Gastroesophageal sphincter (tissue), 4 donors: Measurements from ENCODE around the gene ACTR1A. TPM values are rescaled to one million over a fixed set of nuclear protein-coding genes. Genes with fewer than 3 reads are reported as not detected.

Source experiments
- ATAC-seq: fragments of 150-250 bp; one replicate; pipeline ENCODE4 v1.9.1; 2016; ENCODE audit warnings: mild to moderate bottlenecking, moderate library complexity
- H3K27ac ChIP-seq, 4 donors: fragments of 200-600 bp; sonication (generic) in 3 of 4; 1 replicate in 3 of 4; 2 replicates in 1 of 4; pipeline ENCODE4 v1.5.1; 2016 to 2019
- H3K27me3 ChIP-seq: fragments of 200-600 bp; sonication (generic); one replicate; pipeline ENCODE4 v1.5.1; 2019
- H3K36me3 ChIP-seq, 2 donors: fragments of 200-600 bp; sonication (generic); one replicate each; pipeline ENCODE4 v1.5.1; 2019; ENCODE audit warnings: control low read depth in 1 of 2
- H3K4me1 ChIP-seq, 3 donors: fragments of 200-600 bp; sonication (generic); 1 replicate in 2 of 3; 2 replicates in 1 of 3; pipeline ENCODE4 v1.5.1; 2016 to 2019; ENCODE audit warnings: control low read depth in 2 of 3
- H3K4me3 ChIP-seq, 2 donors: fragments of 200-600 bp; sonication (generic); one replicate each; pipeline ENCODE4 v1.5.1; 2019; ENCODE audit warnings: mild to moderate bottlenecking in 1 of 2, moderate library complexity in 1 of 2
- H3K9me3 ChIP-seq, 3 donors: fragments of 200-600 bp; sonication (generic); one replicate each; pipeline ENCODE4 v1.5.1; 2017 to 2019; ENCODE audit warnings: control low read depth in 2 of 3
- EP300 ChIP-seq: sonication (generic); formaldehyde crosslinking; IDR thresholded peaks from one replicate; pipeline ENCODE4 v1.6.1; 2017; ENCODE audit warnings: antibody characterized with exemption, mild to moderate bottlenecking
- POLR2A ChIP-seq, 2 donors: fragments of 450-650 bp; IDR thresholded peaks; one replicate each; pipeline ENCODE4 v1.6.1; 2017; ENCODE audit warnings: antibody characterized with exemption in 2 of 2, mild to moderate bottlenecking in 2 of 2, moderate library complexity in 1 of 2
- POLR2AphosphoS5 ChIP-seq: sonication (generic); formaldehyde crosslinking; IDR thresholded peaks from one replicate; pipeline ENCODE4 v1.6.1; 2017; ENCODE audit warnings: antibody characterized with exemption
- WGBS, 2 donors: methylation state at CpG; one replicate each; pipeline ENCODE4 v1.1.5; 2018; ENCODE audit warnings: low coverage in 1 of 2; 5-methylcytosine and 5-hydroxymethylcytosine counted together
- total RNA-seq, 4 donors: library from RNA; depleted of rRNA; stranded (reverse); fragments of >200 nt; gene quantifications; one replicate each; pipeline ENCODE4 v1.1.0, GENCODE V29; 2016
- TF ChIP-seq, protein P1 (sequence below), 4 experiments: fragments of 200-600 bp in 2 of 4; fragments of 450-650 bp in 2 of 4; sonication (generic) in 1 of 4; IDR thresholded peaks; one replicate each; pipeline ENCODE4 v1.5.1; 2017 to 2019; ENCODE audit warnings: antibody characterized with exemption in 4 of 4, mild to moderate bottlenecking in 2 of 4, moderate library complexity in 2 of 4

ACTR1A gene
- total RNA-seq, 4 donors from 2014 or later = 157 to 221 (median 179) TPM

DNA sequence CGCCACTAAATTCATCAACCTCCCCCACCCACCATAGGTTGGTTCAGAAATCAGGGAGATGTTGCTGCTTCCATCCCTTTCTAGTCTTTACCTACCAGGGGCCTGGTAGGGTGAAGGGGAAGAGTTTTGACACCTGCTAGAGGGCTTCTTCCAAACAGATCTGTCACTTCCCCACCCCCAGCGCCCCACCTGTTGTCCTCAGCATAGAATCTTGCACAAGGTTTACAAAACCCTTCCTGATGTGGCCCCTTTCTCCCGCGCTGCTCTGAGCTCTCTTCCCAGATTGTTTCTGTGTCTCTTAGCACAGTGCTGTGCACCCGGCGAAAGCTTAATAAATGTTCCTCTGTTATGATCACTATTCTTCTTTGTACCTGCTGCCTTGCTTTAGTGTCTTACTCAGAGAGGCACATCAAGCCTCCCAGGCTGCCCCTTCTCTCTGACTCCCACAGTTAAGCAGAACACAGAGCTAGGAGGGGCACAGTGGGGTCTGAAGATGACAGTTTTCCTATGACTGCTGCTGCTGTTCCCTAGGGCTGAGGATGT, 39.9 kb downstream of the ACTR1A start:
- Histone ChIP-seq H3K4me1 (peaks cover 0 to 24% (median 12%) of the 10 kb centered on the region in 3 donors), H3K9me3 (no peaks in the 10 kb centered on the region), H3K27me3 (no peaks in the 10 kb centered on the region), H3K27ac (no peak overlapping the region), H3K4me3 (peak overlapping the region in 1 of 2 donors; percentile 10), H3K36me3 (no peaks in the 10 kb centered on the region)
- ATAC-seq = no peak
- TF ChIP-seq EP300 (no peak), POLR2AphosphoS5 (no peak), POLR2A (IDR thresholded peaks at IDR 0.05) (no peak)
- TF ChIP-seq, protein P1, sequence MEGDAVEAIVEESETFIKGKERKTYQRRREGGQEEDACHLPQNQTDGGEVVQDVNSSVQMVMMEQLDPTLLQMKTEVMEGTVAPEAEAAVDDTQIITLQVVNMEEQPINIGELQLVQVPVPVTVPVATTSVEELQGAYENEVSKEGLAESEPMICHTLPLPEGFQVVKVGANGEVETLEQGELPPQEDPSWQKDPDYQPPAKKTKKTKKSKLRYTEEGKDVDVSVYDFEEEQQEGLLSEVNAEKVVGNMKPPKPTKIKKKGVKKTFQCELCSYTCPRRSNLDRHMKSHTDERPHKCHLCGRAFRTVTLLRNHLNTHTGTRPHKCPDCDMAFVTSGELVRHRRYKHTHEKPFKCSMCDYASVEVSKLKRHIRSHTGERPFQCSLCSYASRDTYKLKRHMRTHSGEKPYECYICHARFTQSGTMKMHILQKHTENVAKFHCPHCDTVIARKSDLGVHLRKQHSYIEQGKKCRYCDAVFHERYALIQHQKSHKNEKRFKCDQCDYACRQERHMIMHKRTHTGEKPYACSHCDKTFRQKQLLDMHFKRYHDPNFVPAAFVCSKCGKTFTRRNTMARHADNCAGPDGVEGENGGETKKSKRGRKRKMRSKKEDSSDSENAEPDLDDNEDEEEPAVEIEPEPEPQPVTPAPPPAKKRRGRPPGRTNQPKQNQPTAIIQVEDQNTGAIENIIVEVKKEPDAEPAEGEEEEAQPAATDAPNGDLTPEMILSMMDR (IDR thresholded peaks at IDR 0.05) = no peak
- WGBS, 2 donors = 60 to 100% methylated on average over 1 to 6 of the region's 6 CpGs

DNA sequence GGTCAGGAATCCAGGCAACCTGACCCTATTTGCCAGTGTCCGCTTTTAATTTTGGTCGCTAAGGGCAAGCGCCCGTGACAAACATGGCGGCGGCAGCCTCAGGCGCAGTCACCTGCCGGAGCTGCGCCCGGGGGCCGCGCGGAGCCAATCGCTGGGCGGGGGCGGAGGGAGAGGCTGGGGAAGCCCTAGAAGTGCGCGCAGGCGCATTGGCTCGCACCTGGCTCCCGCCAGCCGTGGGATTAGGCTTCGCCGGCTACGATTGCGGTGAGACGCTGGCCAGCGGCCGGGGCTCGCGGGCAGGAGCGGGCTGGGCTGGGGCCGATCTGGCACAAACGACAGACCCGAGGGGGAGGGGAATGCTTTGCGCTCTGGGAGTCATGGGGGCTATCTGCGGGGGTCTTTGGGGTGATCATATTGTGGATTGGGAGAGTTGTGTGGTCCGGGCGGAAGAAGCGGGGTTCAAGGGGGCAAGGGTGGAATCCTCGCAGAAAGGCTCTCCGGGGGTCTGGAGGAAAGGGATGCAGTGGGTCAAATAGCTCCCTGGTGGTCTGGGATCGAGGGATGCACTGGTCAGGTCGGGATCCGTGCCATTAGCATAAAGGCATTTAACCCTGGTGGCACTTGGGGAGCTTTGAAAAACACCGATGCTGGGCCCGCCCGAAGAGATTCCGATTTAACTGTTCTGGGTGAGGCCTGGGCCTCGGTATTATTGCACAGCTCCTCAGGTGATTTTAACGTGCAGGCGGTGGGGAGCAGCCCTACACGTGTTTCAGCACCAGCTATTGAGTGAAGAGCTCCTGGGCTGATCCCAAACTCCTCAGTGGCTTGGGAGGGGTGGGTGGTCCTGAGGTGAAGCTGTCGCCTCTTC, 41.1 kb downstream of the ACTR1A start:
- TF ChIP-seq POLR2AphosphoS5 = peak; percentile 51
- TF ChIP-seq, protein P1 (IDR thresholded peaks at IDR 0.05) = peak in 1 of 4 experiments; percentile 12
- no peak for TF ChIP-seq EP300
- no peak for TF ChIP-seq POLR2A (IDR thresholded peaks at IDR 0.05)
- ATAC-seq = peak; percentile 96
- Histone ChIP-seq H3K27me3 (no peaks in the 10 kb centered on the region), H3K36me3 (no peaks in the 10 kb centered on the region), H3K4me3 (peak overlapping the region; percentile 50 to 58), H3K4me1 (peaks cover 0 to 24% (median 12%) of the 10 kb centered on the region in 3 donors), H3K27ac (peak overlapping the region in 3 of 4 donors; percentile 25 to 75 (median 52)), H3K9me3 (no peaks in the 10 kb centered on the region)
- WGBS, 2 donors = 0 to 4% methylated on average over 2 to 24 of the region's 54 CpGs

DNA sequence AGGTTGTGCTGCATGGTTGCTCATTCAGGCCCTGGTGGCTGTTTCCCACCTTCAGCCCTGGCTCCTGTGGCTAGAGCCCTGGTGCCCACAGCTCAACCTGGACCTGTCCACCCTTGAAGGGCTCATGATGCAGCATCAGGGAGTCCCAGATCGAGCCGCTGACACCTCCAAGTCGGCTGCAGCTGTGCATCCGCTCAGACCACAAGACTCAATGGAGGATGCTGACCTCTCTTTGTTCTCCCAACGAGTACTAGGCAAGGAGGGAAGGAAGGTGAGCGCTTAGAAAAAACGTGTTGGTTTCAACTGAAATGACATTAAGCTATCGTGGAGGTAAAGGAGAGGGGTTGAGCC, 41.7 kb downstream of the ACTR1A start:
- peak; percentile 11 for ATAC-seq
- Histone ChIP-seq H3K4me3 (peak overlapping the region; percentile 50 to 58), H3K36me3 (no peaks in the 10 kb centered on the region), H3K4me1 (peaks cover 0 to 24% (median 12%) of the 10 kb centered on the region in 3 donors), H3K27me3 (no peaks in the 10 kb centered on the region), H3K27ac (peak overlapping the region in 2 of 4 donors; percentile 25 to 75), H3K9me3 (no peaks in the 10 kb centered on the region)
- 8 to 20% methylated on average over 2 to 4 of the region's 8 CpGs for WGBS, 2 donors
- no peak for TF ChIP-seq POLR2A (IDR thresholded peaks at IDR 0.05)
- TF ChIP-seq, protein P1 (IDR thresholded peaks at IDR 0.05) = no peak
- no peak for TF ChIP-seq POLR2AphosphoS5

DNA sequence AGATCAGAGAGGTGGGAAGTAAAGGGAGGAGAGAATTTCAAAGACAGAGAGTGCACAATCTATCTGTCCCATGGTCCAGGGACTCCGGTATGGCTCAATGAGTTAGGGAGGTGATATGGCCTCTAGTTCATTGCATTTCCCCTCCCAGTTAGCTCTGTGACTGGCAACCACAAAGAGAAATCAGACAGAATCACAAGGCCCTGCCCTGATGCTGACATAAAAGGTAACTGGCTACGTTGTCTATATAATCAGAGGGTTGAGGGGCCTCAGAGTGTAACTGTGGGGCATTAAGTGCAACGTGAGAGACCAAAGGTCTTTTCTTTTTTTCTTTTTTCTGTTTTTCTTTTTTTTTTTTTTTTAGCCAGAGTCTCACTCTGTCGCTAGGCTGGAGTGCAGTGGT, 43.9 kb downstream of the ACTR1A start:
- WGBS, 2 donors = 62 to 80% methylated on average over 2 to 3 of the region's 4 CpGs

More for the DNA sequence above, 43.9 kb downstream of the ACTR1A start:
- ATAC-seq = no peak
- H3K9me3 ChIP-seq = no peaks in the 10 kb centered on the region
- no peaks in the 10 kb centered on the region for H3K36me3 ChIP-seq
- peaks cover 0 to 24% (median 12%) of the 10 kb centered on the region in 3 donors for H3K4me1 ChIP-seq
- TF ChIP-seq POLR2AphosphoS5 = no peak
- no peak for TF ChIP-seq POLR2A (IDR thresholded peaks at IDR 0.05)
- TF ChIP-seq, protein P1 (IDR thresholded peaks at IDR 0.05) = no peak
- no peak for TF ChIP-seq EP300
- H3K27ac ChIP-seq = no peak overlapping the region
- no peak overlapping the region for H3K4me3 ChIP-seq
- H3K27me3 ChIP-seq = no peaks in the 10 kb centered on the region
